GM19238 (cell line): Measurements from ENCODE around the gene ALG14.
"Not testable (repeated sequence)": the region's sequence is repeated elsewhere in the genome, so short reads cannot be mapped to it uniquely, and the experiment has no call there.

Experiments used
- DNase-seq: peaks from one replicate; pipeline ENCODE4 v3.0.0; 2011; ENCODE audit warnings: low spot score; ENCODE audit not compliant: insufficient read length

The ALG14 gene

DNA sequence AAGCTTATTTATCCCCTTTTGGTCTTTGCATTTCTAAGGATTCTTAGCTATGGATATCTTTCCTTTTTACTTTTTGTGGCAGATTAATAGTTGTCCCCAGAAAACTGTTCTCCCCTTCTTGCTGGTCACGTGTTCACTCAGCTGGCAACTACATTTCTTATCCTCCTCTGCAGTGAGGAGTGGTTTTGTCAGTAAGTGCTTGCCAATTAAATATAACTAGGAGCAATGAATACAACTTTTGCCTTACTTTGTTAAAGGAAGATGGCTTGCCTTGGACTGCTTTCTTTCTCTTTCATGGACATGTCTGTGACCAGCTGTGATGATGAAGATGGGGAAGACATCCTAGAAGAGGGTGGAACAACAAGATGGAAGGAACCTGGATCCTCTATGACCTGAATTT lies 15.6 kb upstream of the ALG14 start:
- DNase-seq: no peak

DNA sequence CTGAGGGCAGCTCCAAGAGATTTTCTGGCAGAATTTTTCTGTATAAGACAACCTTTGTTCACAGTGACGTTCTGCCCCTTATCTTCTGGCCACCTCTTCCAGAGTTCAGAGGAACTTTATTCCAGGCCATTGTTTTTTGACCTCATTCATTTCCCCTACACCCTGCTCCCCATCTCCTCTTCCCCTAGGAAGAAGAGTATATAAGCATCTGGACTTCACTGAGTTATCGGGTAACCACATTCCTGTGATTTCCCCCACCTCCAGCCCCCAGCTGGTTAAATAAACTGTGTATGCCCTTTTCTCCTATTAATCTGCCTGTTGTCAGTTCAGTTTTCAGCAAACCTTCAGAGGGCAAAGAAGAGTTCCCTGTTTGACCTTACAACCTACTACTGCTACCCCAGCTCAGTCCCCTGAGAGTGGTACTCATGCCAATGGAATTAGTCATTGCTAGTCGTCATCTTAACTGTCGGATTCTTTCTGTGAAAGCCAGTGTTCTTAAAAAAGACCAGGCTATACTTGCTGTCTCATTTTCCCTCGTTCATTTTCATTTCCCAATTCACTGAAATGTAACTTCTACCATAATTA lies 14.3 kb upstream of the ALG14 start:
- no peak for DNase-seq

DNA sequence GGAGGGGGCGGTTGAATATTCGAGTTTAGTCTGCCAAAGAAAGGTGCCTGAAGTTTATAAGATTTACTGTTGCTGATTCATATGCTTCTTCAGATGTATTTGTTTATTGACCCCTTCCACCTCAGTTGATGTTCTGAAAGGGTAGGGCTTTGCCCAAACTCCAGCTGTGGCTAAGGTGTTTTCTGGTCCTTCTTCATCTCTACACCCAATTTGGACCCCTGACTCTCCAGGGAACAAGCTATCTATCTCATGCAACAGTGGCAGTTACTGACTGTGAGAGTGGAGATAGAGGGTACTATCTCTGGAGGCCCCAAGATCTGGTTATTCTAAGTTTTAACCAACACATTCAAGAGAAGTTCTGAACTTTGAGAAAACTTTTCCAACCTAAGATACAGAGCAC lies 12.6 kb upstream of the ALG14 start:
- DNase-seq: no peak

DNA sequence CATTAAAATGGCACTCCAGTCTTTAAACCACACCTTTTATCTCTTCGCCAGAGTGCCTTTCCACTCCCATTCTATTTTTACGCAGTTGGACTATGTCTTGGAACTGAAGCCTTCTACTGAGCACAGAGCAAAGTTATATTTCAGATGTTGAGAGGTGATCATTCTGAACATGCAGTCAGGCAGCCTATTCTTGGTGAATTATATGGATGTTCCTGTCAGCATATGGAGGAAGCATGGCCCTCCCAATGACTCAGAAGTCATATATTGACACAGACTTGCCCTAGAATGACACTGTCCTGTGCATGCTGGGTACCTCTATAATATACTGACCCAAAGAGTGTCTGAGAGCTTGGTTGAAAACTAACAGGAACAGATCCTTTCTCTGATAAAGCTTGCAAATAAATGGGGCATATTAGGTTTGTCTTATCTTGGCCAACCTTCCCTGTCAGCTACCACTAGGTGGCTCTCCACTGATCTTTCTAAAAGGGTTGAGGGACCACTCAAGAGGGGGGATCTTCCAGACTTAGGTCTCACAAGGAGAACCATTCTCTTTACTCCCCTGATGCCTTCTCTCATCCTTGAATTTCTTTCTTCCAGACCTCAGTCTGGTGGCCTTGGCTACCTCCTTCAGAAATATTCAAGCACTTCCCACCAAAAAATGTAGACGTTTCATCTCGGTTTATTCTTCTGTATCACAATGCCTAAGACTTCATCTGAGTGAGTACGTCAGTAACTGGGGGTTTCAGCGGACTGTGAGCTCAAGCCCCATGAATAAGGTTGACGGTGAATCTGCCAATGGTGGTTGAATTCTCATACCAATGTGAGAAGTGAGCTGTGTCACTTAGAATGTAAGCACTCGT lies 11.8 kb upstream of the ALG14 start:
- DNase-seq: peak; percentile 23

DNA sequence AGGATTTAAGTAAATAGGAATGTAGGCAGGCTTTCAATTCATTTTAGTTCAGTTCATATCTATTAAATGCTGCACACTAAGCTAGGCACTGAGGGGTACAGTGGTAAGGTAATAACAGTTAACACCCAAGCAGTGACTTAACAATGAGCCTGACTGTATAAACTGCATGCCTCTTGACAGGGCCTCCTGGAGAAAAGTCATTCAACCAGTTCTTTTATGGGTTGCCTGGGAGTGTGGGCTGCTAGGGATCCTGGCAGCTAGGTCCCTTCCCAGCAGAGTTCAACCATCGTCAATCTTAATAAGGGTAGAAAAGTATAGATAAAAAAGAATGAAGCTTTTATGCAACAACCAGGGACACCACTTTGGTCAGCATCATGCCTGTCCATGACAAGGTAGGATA lies 8.1 kb upstream of the ALG14 start:
- no peak for DNase-seq

GRCh38 chr1:95080446-95080845 lies 7.7 kb upstream of the ALG14 start:
- no peak for DNase-seq

GRCh38 chr1:95076034-95076433 lies 3.3 kb upstream of the ALG14 start:
- DNase-seq: no peak

GRCh38 chr1:95073446-95073845 lies 695 bp upstream of the ALG14 start:
- DNase-seq: no peak

DNA sequence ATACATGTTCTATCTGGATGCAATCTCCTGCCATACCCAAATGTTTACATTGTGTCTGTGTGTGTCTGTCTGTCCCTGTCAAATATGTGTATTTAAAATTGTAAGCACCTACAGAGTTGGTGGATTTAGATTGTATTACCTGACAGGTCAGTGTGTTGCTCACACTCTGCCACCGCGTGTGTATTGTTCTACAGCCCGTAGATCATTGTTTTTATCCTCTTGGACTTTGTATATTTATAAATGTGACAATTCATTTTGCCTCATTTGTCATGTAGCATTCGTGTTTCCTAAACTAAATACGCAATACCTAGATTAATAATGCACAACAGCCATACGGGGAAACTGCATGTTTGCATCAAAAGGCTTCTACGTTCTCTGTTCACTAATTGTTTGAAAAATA lies 634 bp downstream of the ALG14 start:
- DNase-seq: no peak

DNA sequence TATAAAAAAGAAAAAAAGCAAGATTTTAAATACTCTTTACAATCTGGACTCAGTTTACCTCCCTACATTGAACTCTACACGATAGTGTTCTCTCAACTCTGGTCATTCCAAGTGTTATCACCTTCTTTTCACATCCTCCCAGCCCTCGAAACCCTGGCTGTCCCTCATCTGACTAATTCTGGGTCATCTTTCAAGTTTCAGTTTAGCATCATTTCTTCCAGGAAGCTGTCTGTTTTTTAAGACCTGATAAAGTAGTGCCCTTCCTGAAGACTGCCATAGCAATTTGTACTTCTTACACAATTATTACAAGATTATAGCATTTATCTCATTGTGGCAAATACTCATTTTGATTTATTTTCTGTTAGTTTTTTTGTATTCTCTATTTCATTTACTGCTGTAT lies 1.2 kb downstream of the ALG14 start:
- DNase-seq: no peak

DNA sequence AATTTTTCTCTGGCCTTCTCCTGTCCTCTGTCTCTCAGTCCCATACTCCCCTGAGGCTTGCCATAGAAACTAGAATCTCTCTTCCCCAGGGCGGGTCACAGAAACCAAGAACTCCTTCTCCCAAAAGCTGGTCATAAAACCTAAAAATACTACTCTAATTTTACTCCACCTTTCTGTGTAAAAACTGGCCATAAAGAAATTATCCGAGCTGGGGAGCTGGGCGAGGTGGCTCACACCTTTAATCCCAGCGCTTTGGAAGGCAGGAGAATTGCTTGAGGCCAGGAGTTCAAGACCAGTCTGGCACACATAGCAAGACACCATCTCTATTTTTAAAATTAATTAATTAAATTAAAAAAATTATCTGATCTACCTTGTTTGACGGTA lies 3.0 kb downstream of the ALG14 start:
- DNase-seq: no peak

- DNase-seq: no peak
Observed at GRCh38 chr1:95068956-95069709, 3.6 kb downstream of the ALG14 start.

DNA sequence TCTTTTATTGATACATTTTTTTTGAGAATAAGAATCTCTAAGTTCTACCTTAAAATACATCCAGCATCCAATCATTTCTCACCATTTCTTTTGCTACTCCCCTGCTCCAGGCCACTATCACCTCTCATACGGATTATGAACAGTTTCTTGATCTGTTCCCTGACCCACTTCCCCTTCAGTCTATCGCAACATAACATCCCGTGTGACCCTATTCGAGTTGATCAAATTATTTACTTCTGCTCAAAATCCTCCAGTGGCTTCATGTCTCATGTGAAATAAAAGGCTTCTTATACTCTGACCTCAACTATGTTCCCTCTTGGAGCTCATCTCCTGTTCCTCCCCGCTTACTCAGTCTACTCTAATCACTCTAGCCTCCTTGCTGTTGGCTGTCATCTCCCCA lies 5.2 kb downstream of the ALG14 start:
- DNase-seq: no peak

- DNase-seq: no peak
Observed at GRCh38 chr1:95067062-95067461, 5.7 kb downstream of the ALG14 start.

DNA sequence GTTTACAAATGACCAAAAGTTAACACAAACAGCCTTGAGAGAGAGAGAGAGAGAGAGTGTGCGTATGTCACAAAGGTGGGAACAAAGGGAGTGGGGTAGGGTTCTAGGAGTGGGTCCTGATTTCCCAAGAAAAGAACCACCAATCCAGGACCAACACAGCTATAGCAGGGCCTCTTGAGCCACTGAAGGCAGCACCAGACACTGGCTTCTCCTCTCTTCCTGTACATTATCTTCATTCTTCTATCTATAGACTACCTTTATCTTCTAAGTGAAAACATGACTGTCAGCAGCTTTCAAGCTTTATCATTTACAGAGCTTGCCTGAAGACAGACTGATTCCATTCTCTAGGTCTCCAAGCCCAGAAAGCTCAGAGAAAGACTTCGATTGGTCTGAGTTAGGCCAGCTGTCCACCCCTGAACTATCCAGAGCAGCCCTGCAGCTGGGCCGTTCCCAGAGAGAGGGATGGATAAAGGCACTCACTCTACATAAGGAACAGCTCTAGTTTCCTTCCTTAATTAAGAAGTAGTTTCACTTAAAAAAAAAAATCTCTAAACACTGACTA lies 11.2 kb downstream of the ALG14 start:
- no peak for DNase-seq

- no peak for DNase-seq
Observed at GRCh38 chr1:95058974-95059373, 13.8 kb downstream of the ALG14 start.

- no peak for DNase-seq
Observed at GRCh38 chr1:95057351-95057750, 15.4 kb downstream of the ALG14 start.

GRCh38 chr1:95049935-95050334 lies 22.8 kb downstream of the ALG14 start:
- no peak for DNase-seq

DNA sequence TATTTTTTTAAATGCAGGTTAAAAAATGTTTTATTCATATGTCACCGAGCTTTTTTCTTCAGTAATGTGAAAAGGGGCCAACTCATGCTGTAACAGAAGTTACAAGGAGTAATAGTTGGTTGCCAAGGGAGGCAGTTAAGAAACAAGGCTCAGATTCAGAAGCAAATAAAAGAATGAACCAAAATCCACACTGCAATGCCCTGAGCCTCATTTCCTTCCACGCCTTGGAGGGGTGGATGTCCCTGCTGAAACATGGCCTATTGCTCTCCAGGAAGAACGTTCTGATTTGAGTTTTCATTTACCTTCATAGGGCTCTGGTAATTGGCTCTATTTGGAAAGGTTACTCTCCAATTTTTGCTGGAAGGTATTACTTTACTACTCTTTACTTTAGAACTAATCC lies 24.4 kb downstream of the ALG14 start:
- DNase-seq: no peak

- DNase-seq: not testable (repeated sequence)
Observed at GRCh38 chr1:95047624-95048023, 25.1 kb downstream of the ALG14 start.

GRCh38 chr1:95046359-95046758 lies 26.4 kb downstream of the ALG14 start:
- DNase-seq: no peak
